Mucosa of stomach (tissue), 1 donor: Measurements from ENCODE around the gene TMEM131L.

ENCODE experiments used
- H3K27me3 ChIP-seq: one replicate; pipeline ENCODE4 v1.7.0; 2013; ENCODE audit warnings: mild to moderate bottlenecking, low read length; ENCODE audit not compliant: control insufficient read depth, insufficient read depth
- H3K36me3 ChIP-seq: one replicate; pipeline ENCODE4 v1.7.0; 2013; ENCODE audit warnings: low read length; ENCODE audit not compliant: control insufficient read depth, insufficient read depth
- H3K4me1 ChIP-seq: one replicate; pipeline ENCODE4 v1.7.0; 2013; ENCODE audit warnings: mild to moderate bottlenecking, low read length; ENCODE audit not compliant: control insufficient read depth, insufficient read depth
- H3K4me3 ChIP-seq: one replicate; pipeline ENCODE4 v1.7.0; 2013; ENCODE audit warnings: low read length
- H3K9ac ChIP-seq: one replicate; pipeline ENCODE4 v1.7.0; 2013; ENCODE audit warnings: mild to moderate bottlenecking, low read length, moderate library complexity
- H3K9me3 ChIP-seq: one replicate; pipeline ENCODE4 v1.7.0; 2013; ENCODE audit warnings: mild to moderate bottlenecking, low read length, moderate library complexity; ENCODE audit not compliant: control insufficient read depth
- donor health status: Pancreatic carcinoma.

Gene TMEM131L

GRCh38 chr4:153486281-153487151 is 20.4 kb downstream of the TMEM131L start:
- Histone ChIP-seq H3K27me3 (no peaks in the 10 kb centered on the region), H3K4me3 (no peak overlapping the region), H3K9me3 (no peaks in the 10 kb centered on the region), H3K9ac (peak overlapping the region; percentile 23), H3K4me1 (peaks cover 44% of the 10 kb centered on the region), H3K36me3 (no peaks in the 10 kb centered on the region)

- peak overlapping the region; percentile 58 for H3K9ac ChIP-seq
- peaks cover 43% of the 10 kb centered on the region for H3K4me1 ChIP-seq
Measured at GRCh38 chr4:153488006-153488891, 22.1 kb downstream of the TMEM131L start.

GRCh38 chr4:153489856-153490558 is 23.8 kb downstream of the TMEM131L start:
- no peaks in the 10 kb centered on the region for H3K27me3 ChIP-seq
- no peak overlapping the region for H3K9ac ChIP-seq
- H3K4me3 ChIP-seq = no peak overlapping the region
- H3K9me3 ChIP-seq = no peaks in the 10 kb centered on the region
- H3K36me3 ChIP-seq = no peaks in the 10 kb centered on the region
- peaks cover 41% of the 10 kb centered on the region for H3K4me1 ChIP-seq

More at GRCh38 chr4:153488006-153488891, 22.1 kb downstream of the TMEM131L start:
- Histone ChIP-seq H3K4me3 (no peak overlapping the region), H3K27me3 (no peaks in the 10 kb centered on the region), H3K36me3 (no peaks in the 10 kb centered on the region), H3K9me3 (no peaks in the 10 kb centered on the region)

- Histone ChIP-seq H3K4me3 (no peak overlapping the region), H3K36me3 (no peaks in the 10 kb centered on the region), H3K4me1 (peaks cover 37% of the 10 kb centered on the region)
Measured at GRCh38 chr4:153490985-153491483, 24.9 kb downstream of the TMEM131L start.

GRCh38 chr4:153494562-153494961 is 28.4 kb downstream of the TMEM131L start:
- no peak overlapping the region for H3K4me3 ChIP-seq
- H3K36me3 ChIP-seq = no peaks in the 10 kb centered on the region
- no peaks in the 10 kb centered on the region for H3K27me3 ChIP-seq
- no peaks in the 10 kb centered on the region for H3K9me3 ChIP-seq
- H3K9ac ChIP-seq = no peak overlapping the region
- H3K4me1 ChIP-seq = peaks cover 7% of the 10 kb centered on the region

More at GRCh38 chr4:153490985-153491483, 24.9 kb downstream of the TMEM131L start:
- H3K9me3 ChIP-seq = no peaks in the 10 kb centered on the region
- H3K9ac ChIP-seq = no peak overlapping the region
- no peaks in the 10 kb centered on the region for H3K27me3 ChIP-seq

GRCh38 chr4:153495480-153496193 is 29.5 kb downstream of the TMEM131L start:
- Histone ChIP-seq H3K4me3 (no peak overlapping the region), H3K4me1 (peaks cover 7% of the 10 kb centered on the region), H3K9ac (no peak overlapping the region), H3K9me3 (no peaks in the 10 kb centered on the region), H3K27me3 (no peaks in the 10 kb centered on the region), H3K36me3 (no peaks in the 10 kb centered on the region)

- Histone ChIP-seq H3K36me3 (no peaks in the 10 kb centered on the region), H3K9ac (no peak overlapping the region), H3K27me3 (no peaks in the 10 kb centered on the region), H3K4me3 (no peak overlapping the region), H3K9me3 (no peaks in the 10 kb centered on the region), H3K4me1 (peaks cover 7% of the 10 kb centered on the region)
Measured at GRCh38 chr4:153497091-153497531, 31.0 kb downstream of the TMEM131L start.

GRCh38 chr4:153497988-153498967 is 32.1 kb downstream of the TMEM131L start:
- Histone ChIP-seq H3K9me3 (no peaks in the 10 kb centered on the region), H3K4me1 (peaks cover 7% of the 10 kb centered on the region), H3K36me3 (no peaks in the 10 kb centered on the region), H3K9ac (no peak overlapping the region), H3K4me3 (no peak overlapping the region), H3K27me3 (no peaks in the 10 kb centered on the region)

- Histone ChIP-seq H3K4me1 (peaks cover under 1% of the 10 kb centered on the region), H3K9ac (no peak overlapping the region), H3K4me3 (no peak overlapping the region)
Measured at GRCh38 chr4:153499005-153499404, 32.8 kb downstream of the TMEM131L start.

GRCh38 chr4:153501578-153501977 is 35.4 kb downstream of the TMEM131L start:
- H3K9ac ChIP-seq = no peak overlapping the region
- no peak overlapping the region for H3K4me3 ChIP-seq
- no peaks in the 10 kb centered on the region for H3K27me3 ChIP-seq
- H3K4me1 ChIP-seq = no peaks in the 10 kb centered on the region
- H3K9me3 ChIP-seq = no peaks in the 10 kb centered on the region
- no peaks in the 10 kb centered on the region for H3K36me3 ChIP-seq

More at GRCh38 chr4:153499005-153499404, 32.8 kb downstream of the TMEM131L start:
- H3K27me3 ChIP-seq = no peaks in the 10 kb centered on the region
- H3K9me3 ChIP-seq = no peaks in the 10 kb centered on the region
- no peaks in the 10 kb centered on the region for H3K36me3 ChIP-seq
